NCI-H2196 treated with DMSO at 0.1 percent for 48 hours (cell line): ENCODE data around the gene PPP1R12A.
"Not testable (repeated sequence)": the region's sequence is repeated elsewhere in the genome, so short reads cannot be mapped to it uniquely, and the experiment has no call there.

Experiments used
- DNase-seq: peaks from one replicate; lab custom pipeline; 2025; ENCODE audit not compliant: unreplicated experiment; lab: John Stamatoyannopoulos, UW

The PPP1R12A gene

GRCh38 chr12:79895804-79896203 is 39.1 kb downstream of the PPP1R12A start:
- DNase-seq = no peak

GRCh38 chr12:79895071-79895470 is 39.8 kb downstream of the PPP1R12A start:
- no peak for DNase-seq

GRCh38 chr12:79891506-79892162 is 43.3 kb downstream of the PPP1R12A start:
- DNase-seq = no peak

- DNase-seq = no peak
Measured at GRCh38 chr12:79887890-79888289, 47.0 kb downstream of the PPP1R12A start.

GRCh38 chr12:79886917-79887519 is 47.9 kb downstream of the PPP1R12A start:
- no peak for DNase-seq

GRCh38 chr12:79885911-79886490 is 48.9 kb downstream of the PPP1R12A start:
- DNase-seq = no peak

GRCh38 chr12:79884401-79885006 is 50.4 kb downstream of the PPP1R12A start:
- DNase-seq = no peak

GRCh38 chr12:79883216-79883615 is 51.7 kb downstream of the PPP1R12A start:
- DNase-seq = no peak

GRCh38 chr12:79881351-79881750 is 53.5 kb downstream of the PPP1R12A start:
- DNase-seq = no peak

- DNase-seq = not testable (repeated sequence)
Measured at GRCh38 chr12:79878506-79878905, 56.4 kb downstream of the PPP1R12A start.

- DNase-seq = no peak
Measured at GRCh38 chr12:79877246-79877645, 57.7 kb downstream of the PPP1R12A start.

GRCh38 chr12:79874665-79875064 is 60.2 kb downstream of the PPP1R12A start:
- DNase-seq = no peak

GRCh38 chr12:79873201-79873600 is 61.7 kb downstream of the PPP1R12A start:
- DNase-seq = no peak

GRCh38 chr12:79871621-79872020 is 63.3 kb downstream of the PPP1R12A start:
- DNase-seq = no peak

- DNase-seq = no peak
Measured at GRCh38 chr12:79870916-79871315, 64.0 kb downstream of the PPP1R12A start.

- DNase-seq = no peak
Measured at GRCh38 chr12:79859646-79860045, 75.3 kb downstream of the PPP1R12A start.

GRCh38 chr12:79858518-79858917 is 76.4 kb downstream of the PPP1R12A start:
- no peak for DNase-seq

GRCh38 chr12:79857675-79858074 is 77.2 kb downstream of the PPP1R12A start:
- no peak for DNase-seq

GRCh38 chr12:79850610-79851299 is 84.1 kb downstream of the PPP1R12A start:
- no peak for DNase-seq

GRCh38 chr12:79848339-79848738 is 86.6 kb downstream of the PPP1R12A start:
- no peak for DNase-seq

- DNase-seq = no peak
Measured at GRCh38 chr12:79847417-79847816, 87.5 kb downstream of the PPP1R12A start.

- no peak for DNase-seq
Measured at GRCh38 chr12:79844693-79845092, 90.2 kb downstream of the PPP1R12A start.
